Keratinocyte (primary cell): ENCODE results near the gene INVS. TPM values are rescaled to one million over a fixed set of nuclear protein-coding genes. Genes with fewer than 3 reads are reported as not detected.
A peak's percentile ranks its signal among the peaks of the same experiment; 100 is the strongest.

Experiments used
- DNase-seq: peaks from one replicate; pipeline ENCODE4 v3.0.0-alpha.2; 2011; ENCODE audit warnings: low read depth, missing footprints, low spot score
- FAIRE-seq: peaks from 2 replicates; lab custom pipeline; 2011; peaks lifted over from hg19 to GRCh38; lab: Jason Lieb, UNC
- H2AFZ ChIP-seq: 2 replicates; pipeline ENCODE4 v1.6.0; 2012; ENCODE audit warnings: low read length, control low read depth, inconsistent platforms; ENCODE audit not compliant: control insufficient read depth
- H3K27ac ChIP-seq: 2 replicates; pipeline ENCODE4 v1.5.1; 2011; ENCODE audit warnings: low read length; ENCODE audit not compliant: control insufficient read depth, insufficient read depth
- H3K27me3 ChIP-seq: 3 replicates; pipeline ENCODE4 v1.6.0; 2011; ENCODE audit warnings: low read length; ENCODE audit not compliant: control insufficient read depth, insufficient read depth; ENCODE audit errors: extremely low read depth
- H3K36me3 ChIP-seq, 2 experiments: 2 replicates in 1 of 2; 3 replicates in 1 of 2; pipeline ENCODE4 v1.5.1; 2011; ENCODE audit warnings: low read length in 2 of 2, mild to moderate bottlenecking in 1 of 2; ENCODE audit not compliant: control insufficient read depth in 2 of 2, insufficient read depth in 2 of 2; ENCODE audit errors: extremely low read depth in 1 of 2
- H3K4me1 ChIP-seq: 3 replicates; pipeline ENCODE4 v1.5.1; 2011; ENCODE audit warnings: low read length; ENCODE audit not compliant: control insufficient read depth, insufficient read depth; ENCODE audit errors: extremely low read depth
- H3K4me2 ChIP-seq: 3 replicates; pipeline ENCODE4 v1.6.0; 2011; ENCODE audit warnings: low read depth, low read length; ENCODE audit not compliant: control insufficient read depth, insufficient read depth; ENCODE audit errors: extremely low read depth
- H3K4me3 ChIP-seq, 3 experiments: fragments of 200-600 bp in 1 of 3; sonication (generic) in 1 of 3; 2 replicates in 2 of 3; 3 replicates in 1 of 3; pipeline ENCODE4 v1.5.1; 2011 to 2016; ENCODE audit warnings: low read length in 3 of 3, mild to moderate bottlenecking in 3 of 3, control low read depth in 2 of 3, inconsistent platforms in 1 of 3, low read depth in 1 of 3, mixed read lengths in 1 of 3, mixed run types in 1 of 3, moderate library complexity in 1 of 3; ENCODE audit not compliant: control insufficient read depth in 2 of 3, insufficient read depth in 2 of 3; ENCODE audit errors: extremely low read depth in 1 of 3
- H3K79me2 ChIP-seq: 2 replicates; pipeline ENCODE4 v1.6.0; 2012; ENCODE audit warnings: low read length; ENCODE audit not compliant: control insufficient read depth, insufficient read depth
- H3K9ac ChIP-seq: 3 replicates; pipeline ENCODE4 v1.6.0; 2011; ENCODE audit warnings: low read length; ENCODE audit not compliant: control insufficient read depth, insufficient read depth; ENCODE audit errors: extremely low read depth
- H3K9me1 ChIP-seq: 3 replicates; pipeline ENCODE4 v1.6.0; 2011; ENCODE audit warnings: low read length; ENCODE audit not compliant: control insufficient read depth, insufficient read depth; ENCODE audit errors: extremely low read depth
- H3K9me3 ChIP-seq: 2 replicates; pipeline ENCODE4 v1.5.1; 2012; ENCODE audit warnings: low read depth, low read length; ENCODE audit not compliant: control insufficient read depth
- H4K20me1 ChIP-seq: 3 replicates; pipeline ENCODE4 v1.6.0; 2011; ENCODE audit warnings: low read length; ENCODE audit not compliant: control insufficient read depth, insufficient read depth; ENCODE audit errors: extremely low read depth
- EZH2 ChIP-seq: IDR thresholded peaks from one replicate; pipeline ENCODE4 v1.6.1; 2012; ENCODE audit warnings: inconsistent platforms, mild to moderate bottlenecking, low read length, moderate library complexity
- dilution Hi-C: fragments of 300-500 bp; cut with MboI; formaldehyde crosslinking; loops from one replicate; pipeline ENCODE4 v1.7.0; 2020; ENCODE audit warnings: low sequenced_read_pairs; ENCODE audit not compliant: extremely low pct_ligation_motif_present
- polyA plus RNA-seq, 5 experiments: library from polyadenylated mRNA; depleted of rRNA in 3 of 5; stranded (reverse) in 3 of 5; stranded (forward) in 1 of 5; unstranded in 1 of 5; fragments of >200 nt; gene quantifications; 1 replicate in 1 of 5; 2 replicates in 3 of 5; 3 replicates in 1 of 5; pipeline versions ENCODE4 v1.2.1 to v1.2.3, GENCODE V29; 2011 to 2012; ENCODE audit warnings: missing spikeins in 2 of 5, low read depth in 1 of 5, low replicate concordance in 1 of 5
- small RNA-seq, 3 experiments: library from RNA; depleted of rRNA; stranded (forward); fragments of <200 nt; gene quantifications; one replicate each; pipeline ENCODE3, GENCODE V24; 2012; ENCODE audit warnings: low read depth in 3 of 3, low replicate concordance in 1 of 3; ENCODE audit not compliant: insufficient read length in 3 of 3
- TF ChIP-seq, protein P1 (sequence below), 3 experiments: IDR thresholded peaks in 1 of 3; conservative IDR thresholded peaks in 1 of 3; optimal IDR thresholded peaks in 1 of 3; 2 replicates in 2 of 3; 3 replicates in 1 of 3; pipeline versions ENCODE3 to v1.5.1; 2011; ENCODE audit warnings: low read length in 3 of 3, mild to moderate bottlenecking in 3 of 3, moderate library complexity in 2 of 3, control low read depth in 1 of 3, inconsistent platforms in 1 of 3; ENCODE audit not compliant: insufficient read depth in 2 of 3; ENCODE audit errors: extremely low read depth in 1 of 3

Gene INVS
- polyA plus RNA-seq, 1 donor (not counting 4 experiments of a cell fraction or from before 2014, with no cell fraction given): 21.1 TPM

- peaks cover 4 to 9% of the 10 kb centered on the region in 2 experiments for H3K36me3 ChIP-seq
- H3K9me3 ChIP-seq: no peaks in the 10 kb centered on the region
- H3K4me2 ChIP-seq: no peak overlapping the region
- H3K9ac ChIP-seq: no peak overlapping the region
- peaks cover 96% of the 10 kb centered on the region for H3K79me2 ChIP-seq
- H4K20me1 ChIP-seq: peaks cover 11% of the 10 kb centered on the region
- H3K9me1 ChIP-seq: peaks cover 3% of the 10 kb centered on the region
- DNase-seq (no peak), FAIRE-seq (no peak)
- no peak for TF ChIP-seq EZH2
- TF ChIP-seq, protein P1, sequence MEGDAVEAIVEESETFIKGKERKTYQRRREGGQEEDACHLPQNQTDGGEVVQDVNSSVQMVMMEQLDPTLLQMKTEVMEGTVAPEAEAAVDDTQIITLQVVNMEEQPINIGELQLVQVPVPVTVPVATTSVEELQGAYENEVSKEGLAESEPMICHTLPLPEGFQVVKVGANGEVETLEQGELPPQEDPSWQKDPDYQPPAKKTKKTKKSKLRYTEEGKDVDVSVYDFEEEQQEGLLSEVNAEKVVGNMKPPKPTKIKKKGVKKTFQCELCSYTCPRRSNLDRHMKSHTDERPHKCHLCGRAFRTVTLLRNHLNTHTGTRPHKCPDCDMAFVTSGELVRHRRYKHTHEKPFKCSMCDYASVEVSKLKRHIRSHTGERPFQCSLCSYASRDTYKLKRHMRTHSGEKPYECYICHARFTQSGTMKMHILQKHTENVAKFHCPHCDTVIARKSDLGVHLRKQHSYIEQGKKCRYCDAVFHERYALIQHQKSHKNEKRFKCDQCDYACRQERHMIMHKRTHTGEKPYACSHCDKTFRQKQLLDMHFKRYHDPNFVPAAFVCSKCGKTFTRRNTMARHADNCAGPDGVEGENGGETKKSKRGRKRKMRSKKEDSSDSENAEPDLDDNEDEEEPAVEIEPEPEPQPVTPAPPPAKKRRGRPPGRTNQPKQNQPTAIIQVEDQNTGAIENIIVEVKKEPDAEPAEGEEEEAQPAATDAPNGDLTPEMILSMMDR (optimal IDR thresholded peaks at IDR 0.05 in 1 of 3, IDR thresholded peaks at IDR 0.05 in 1 of 3, conservative IDR thresholded peaks at IDR 0.05 in 1 of 3; ENCODE audit: extremely low read depth in 1 of 3, insufficient read depth in 2 of 3, low read length in 3 of 3): no peak
- peaks cover 15% of the 10 kb centered on the region for H3K4me1 ChIP-seq
- H3K27ac ChIP-seq: no peak overlapping the region
- dilution Hi-C loops: no loop called here
- H3K4me3 ChIP-seq: no peak overlapping the region
- no peaks in the 10 kb centered on the region for H3K27me3 ChIP-seq
- no peak overlapping the region for H2AFZ ChIP-seq
These were observed 247.8 kb downstream of the INVS start for GRCh38 chr9:100346836-100347235.

- peak overlapping the region in 2 of 3 experiments; percentile 15 to 35 for H3K4me3 ChIP-seq
- peaks cover 9% of the 10 kb centered on the region for H4K20me1 ChIP-seq
- FAIRE-seq (no peak), DNase-seq (no peak)
- H3K9me1 ChIP-seq: peaks cover 3% of the 10 kb centered on the region
- peak overlapping the region; percentile 96 for H3K4me2 ChIP-seq
- TF ChIP-seq, protein P1 (optimal IDR thresholded peaks at IDR 0.05 in 1 of 3, IDR thresholded peaks at IDR 0.05 in 1 of 3, conservative IDR thresholded peaks at IDR 0.05 in 1 of 3; ENCODE audit: extremely low read depth in 1 of 3, insufficient read depth in 2 of 3, low read length in 3 of 3): no peak
- dilution Hi-C loops: no loop called here
- H3K79me2 ChIP-seq: peaks cover 74% of the 10 kb centered on the region
- no peaks in the 10 kb centered on the region for H3K9me3 ChIP-seq
- peaks cover 24% of the 10 kb centered on the region for H3K4me1 ChIP-seq
- no peak overlapping the region for H3K27ac ChIP-seq
- peaks cover 2 to 8% of the 10 kb centered on the region in 2 experiments for H3K36me3 ChIP-seq
- H3K9ac ChIP-seq: no peak overlapping the region
- H3K27me3 ChIP-seq: no peaks in the 10 kb centered on the region
- H2AFZ ChIP-seq: no peak overlapping the region
These were observed 251.1 kb downstream of the INVS start for GRCh38 chr9:100350188-100350587.

Small RNA genes lying within 50 kb of the gene (small RNA-seq; reads per million reads assigned to genes)
- gene RN7SL75P: 0 reads per million in 3 experiments

Other genes with a start within 250 kb of the INVS start
- 9.2 to 12.6 TPM (median 10.7 TPM) in 3 replicates for gene STX17, start 192.6 kb upstream of the INVS start, polyA plus RNA-seq
- gene ERP44, start 243 bp upstream of the INVS start, polyA plus RNA-seq: 10.9 to 17.6 TPM (median 15.2 TPM) in 3 replicates